Activated CD8-positive, alpha-beta memory T cell treated with anti-CD3 and anti-CD28 coated beads for 48 hours (primary cell): ENCODE measurements around the gene ZMYM2.
"Not testable (repeated sequence)": the region's sequence is repeated elsewhere in the genome, so short reads cannot be mapped to it uniquely, and the experiment has no call there.

ENCODE experiments used
- DNase-seq, 3 experiments: peaks; one replicate each; pipeline ENCODE4 v3.0.0-alpha.2; 2020; ENCODE audit warnings: low read depth in 2 of 3, low spot score in 2 of 3

The ZMYM2 gene

DNA sequence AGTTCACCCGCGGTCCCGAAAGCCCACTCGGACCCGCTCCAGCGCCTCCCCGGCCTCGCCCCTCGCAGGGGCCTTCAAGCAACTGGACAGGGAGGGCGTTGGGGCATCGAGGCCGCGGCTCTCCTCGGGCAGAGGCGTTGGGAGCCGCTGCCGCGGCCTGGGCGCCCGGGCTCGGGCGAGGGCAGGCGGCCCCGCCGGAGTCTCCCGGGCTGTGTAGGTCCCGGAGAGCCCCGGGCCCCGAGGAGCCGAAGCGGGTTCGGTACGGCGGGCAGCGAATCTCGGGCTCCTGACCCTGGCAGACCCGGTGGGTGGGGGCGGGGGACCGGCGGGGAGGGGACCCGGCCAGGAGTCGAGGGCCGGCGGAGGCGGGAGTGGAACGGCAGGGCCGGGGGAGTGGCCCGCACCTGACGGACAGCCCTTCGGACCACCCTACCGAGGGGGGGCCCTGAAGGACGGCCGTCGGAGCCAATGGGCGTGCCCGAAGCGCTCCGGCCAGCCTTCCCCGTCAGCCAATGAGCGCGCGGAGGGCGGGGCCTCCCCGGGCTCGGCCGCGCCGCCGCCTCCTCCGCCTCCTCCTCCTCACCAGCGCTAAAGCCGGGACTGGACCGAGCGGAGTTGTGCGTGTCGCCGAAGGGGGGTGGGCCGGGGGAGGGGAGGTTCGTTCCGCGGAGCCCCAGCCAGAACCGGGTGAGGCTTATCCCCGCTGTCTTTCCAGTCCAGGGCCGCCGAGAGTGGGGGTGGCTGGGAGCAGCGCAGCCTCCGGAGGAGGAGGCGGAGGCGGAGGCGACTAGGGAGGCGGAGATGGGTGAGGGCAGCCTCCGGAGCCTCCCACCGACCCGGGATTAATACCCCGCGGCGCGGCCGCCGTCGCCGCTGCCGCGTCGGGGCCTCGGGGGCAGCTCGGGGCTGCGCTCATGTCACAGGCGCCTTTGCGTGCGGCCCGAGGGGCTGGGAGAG lies at the start of gene ZMYM2:
Gene ZMYM2 (plus strand): TSS at position 573 of the 957 bp plus-strand sequence. CDS start 34,346 bp downstream, outside the sequence.
- DNase-seq: peak; percentile 91 to 98 (median 92)

- DNase-seq: no peak
Observed at GRCh38 chr13:19910336-19911072, 48.0 kb upstream of the ZMYM2 start.

DNA sequence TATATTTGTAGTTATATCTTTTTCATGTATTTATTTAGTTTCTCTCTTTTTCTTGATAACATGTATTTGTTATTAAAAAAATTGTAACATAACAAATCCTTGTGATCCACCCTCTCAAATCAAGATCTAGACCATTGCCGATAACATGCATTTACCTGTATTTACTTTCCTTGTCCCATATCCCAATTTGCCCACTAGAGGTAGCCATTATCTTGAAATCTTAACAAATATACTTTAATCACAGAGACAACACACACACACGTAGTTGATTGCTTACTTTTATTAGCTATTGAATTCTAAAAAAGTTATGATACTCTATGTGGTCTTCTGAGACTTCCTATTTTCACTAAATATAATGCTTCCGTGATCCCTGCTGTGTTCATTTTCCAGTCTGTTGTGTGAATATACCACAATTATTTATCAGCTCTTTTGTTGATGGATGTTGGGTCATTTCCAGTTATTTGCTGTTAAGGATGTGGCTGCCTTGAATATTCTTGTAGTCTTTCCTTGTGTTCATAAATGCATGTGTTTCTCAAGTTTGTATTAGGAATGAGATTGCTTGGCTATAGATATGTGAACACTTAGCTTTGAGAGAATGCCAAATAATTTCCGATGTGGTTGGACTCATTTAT lies 31.3 kb upstream of the ZMYM2 start:
- DNase-seq: no peak

DNA sequence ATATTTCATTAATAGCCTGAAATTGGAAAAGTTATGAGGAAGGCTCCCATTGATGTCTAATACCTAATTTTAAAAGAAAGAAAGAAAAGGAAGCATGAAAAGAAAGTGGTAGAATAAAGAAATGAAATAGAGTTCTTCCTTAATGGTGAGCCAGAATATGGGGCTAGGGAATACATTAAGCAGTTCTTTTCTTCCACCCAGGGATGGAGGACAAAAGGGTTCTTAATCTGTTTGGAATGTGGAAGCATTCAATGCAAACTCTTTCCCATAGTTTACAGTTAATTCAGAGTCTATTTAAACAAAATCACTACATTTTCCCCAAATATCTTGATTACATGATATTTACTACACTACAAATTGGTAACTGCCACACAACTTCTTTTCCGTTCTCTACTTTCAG lies 18.4 kb upstream of the ZMYM2 start:
- DNase-seq: no peak

- no peak for DNase-seq
Observed at GRCh38 chr13:19950374-19950773, 8.2 kb upstream of the ZMYM2 start.

DNA sequence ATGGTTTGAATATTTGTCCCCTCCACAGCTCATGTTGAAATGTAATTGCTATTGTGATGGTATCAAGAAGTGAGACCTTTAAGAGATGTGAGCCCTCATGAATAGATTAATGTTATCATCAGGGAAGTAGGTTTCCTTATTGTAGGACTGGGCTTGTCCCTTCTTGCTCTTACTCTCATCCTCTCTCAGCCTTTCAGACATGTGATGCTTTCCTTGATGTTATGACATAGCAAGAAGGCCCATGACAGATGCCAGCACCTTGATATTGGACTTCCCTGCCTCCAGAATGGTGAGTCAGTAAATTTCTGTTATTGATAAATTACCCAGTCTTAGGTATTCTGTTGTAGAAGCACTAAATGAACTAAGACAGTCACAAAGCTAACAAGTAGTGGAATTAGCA lies 5.7 kb upstream of the ZMYM2 start:
- no peak for DNase-seq

DNA sequence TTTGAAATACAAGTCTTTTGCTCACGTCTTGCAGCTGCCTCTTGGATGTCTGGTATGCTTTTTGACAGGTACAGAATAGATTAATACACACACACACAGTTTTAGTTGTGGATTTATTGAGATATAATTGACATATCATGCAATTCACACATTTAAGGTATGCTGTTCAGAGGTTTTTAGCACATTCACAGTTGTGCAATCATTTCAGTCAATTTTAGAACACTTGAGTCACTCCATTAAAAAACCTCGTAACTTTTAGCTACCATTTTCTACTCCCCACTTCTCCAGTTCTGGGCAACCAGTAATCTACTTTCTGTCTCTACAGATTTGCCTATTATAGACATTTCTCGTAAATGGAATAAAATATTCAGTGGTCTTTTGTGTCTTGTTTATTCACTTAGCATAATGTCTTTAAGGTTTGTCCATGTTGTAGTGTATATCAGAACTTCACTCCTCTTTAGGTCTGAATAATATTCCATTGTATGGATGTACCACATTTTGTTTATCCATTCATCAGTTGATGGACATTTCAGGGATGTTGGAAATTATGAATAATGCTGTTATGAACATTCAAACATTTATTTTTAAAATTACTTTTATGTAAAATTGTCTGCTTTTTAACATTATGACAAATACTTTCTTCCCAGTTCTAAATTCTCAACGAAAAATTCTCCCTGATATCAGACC lies 2.5 kb upstream of the ZMYM2 start:
- DNase-seq: no peak

- peak; percentile 45 to 66 (median 58) for DNase-seq
Observed at GRCh38 chr13:19957320-19958154, 990 bp upstream of the ZMYM2 start.

GRCh38 chr13:19959141-19959830 lies 759 bp downstream of the ZMYM2 start:
- DNase-seq: peak; percentile 43 to 48 (median 46)

DNA sequence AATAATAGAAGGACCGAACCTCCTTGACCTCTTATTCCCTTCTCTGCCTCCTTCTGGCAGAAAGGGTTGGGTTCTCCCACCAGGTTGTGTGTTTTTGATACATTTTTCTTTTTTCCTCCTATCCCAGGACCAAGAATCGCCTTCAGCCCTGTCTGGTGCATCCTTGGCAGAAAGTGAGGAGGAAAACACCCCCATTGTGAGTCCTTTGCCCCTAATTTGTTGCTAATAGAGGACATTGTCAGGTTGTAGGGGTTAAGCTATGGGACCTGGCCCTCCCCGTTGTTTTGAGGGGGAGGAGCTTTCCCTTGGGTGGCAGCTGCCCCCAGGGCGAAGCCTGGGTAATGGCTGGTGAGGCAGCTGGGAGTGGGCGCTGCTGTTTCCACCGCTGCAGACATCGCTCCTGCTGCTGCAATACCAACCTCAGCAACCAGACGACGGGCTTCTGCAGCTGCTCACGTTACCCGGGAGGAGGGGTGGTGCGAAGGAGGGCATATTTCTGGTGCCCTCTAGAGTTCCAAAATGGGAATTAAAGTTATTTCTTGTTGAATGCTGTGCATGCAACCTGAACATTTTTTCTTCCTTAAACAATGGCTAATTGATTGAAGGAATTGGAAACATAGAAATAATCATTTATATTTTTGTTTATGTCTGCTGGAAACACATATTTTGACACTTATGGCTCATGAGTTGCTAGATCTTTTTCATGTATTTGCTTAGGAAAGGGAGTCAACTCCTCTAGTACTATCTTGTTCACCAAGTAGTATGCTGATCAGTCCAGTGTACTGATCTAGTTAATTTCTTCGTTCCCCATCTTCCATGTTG lies 1.5 kb downstream of the ZMYM2 start:
- peak; percentile 41 to 68 (median 63) for DNase-seq

GRCh38 chr13:19960653-19960976 lies 2.1 kb downstream of the ZMYM2 start:
- no peak for DNase-seq

DNA sequence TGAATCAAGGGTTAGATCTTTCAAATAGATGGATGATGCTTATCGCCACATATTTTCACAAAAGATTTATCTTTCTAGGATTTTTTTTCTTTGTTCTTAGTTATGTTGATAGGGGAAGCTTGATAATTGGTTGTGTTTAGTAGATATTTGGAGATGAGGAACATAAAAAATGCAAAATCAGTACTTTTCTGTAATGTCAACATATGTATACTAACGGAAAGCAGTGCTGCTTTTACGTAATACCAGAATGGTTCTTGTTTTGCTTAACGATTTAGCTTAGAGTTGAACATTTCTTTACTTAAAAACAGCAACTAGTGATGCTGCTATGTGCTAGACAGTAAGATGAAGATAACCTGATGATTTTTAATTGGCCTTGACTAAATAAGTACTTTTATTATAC lies 3.0 kb downstream of the ZMYM2 start:
- DNase-seq: no peak

- DNase-seq: no peak
Observed at GRCh38 chr13:19961924-19962323, 3.4 kb downstream of the ZMYM2 start.

DNA sequence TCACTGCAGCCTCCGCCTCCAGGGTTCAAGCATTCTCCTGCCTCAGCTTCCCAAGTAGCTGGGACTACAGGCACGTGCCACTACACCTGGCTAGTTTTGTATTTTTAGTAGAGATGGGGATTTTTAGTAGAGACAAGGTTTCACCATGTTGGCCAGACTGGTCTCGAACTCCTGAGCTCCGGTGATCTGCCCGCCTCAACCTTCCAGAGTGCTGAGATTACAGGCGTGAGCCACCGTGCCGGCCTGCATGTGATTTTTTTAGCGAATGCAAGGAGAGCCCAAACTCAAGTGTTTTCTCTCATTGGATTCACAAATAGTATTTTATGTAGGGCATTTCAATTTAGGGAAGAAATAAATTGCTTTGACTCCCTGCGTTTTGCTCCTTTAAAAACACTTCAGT lies 4.4 kb downstream of the ZMYM2 start:
- no peak for DNase-seq

DNA sequence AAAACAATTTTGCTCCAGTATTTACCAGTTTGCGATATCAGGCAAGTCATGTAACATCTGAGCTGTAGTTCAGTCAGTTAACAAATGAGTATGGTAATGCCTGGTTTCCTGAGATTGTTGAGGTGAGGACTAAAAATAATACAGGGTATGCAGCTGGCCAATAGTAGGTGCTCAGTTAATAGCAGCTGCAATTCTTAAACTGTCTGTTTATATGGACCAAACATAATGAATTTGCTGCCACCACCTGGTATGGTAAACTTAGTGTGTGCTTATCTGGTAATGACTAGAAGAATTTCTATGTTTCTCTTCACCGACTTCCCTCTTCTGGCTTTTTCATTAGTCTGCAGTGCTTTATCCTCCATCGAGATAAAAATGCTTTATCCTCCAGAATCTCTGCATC lies 9.1 kb downstream of the ZMYM2 start:
- no peak for DNase-seq

- not testable (repeated sequence) for DNase-seq
Observed at GRCh38 chr13:19974498-19975009, 16.0 kb downstream of the ZMYM2 start.

DNA sequence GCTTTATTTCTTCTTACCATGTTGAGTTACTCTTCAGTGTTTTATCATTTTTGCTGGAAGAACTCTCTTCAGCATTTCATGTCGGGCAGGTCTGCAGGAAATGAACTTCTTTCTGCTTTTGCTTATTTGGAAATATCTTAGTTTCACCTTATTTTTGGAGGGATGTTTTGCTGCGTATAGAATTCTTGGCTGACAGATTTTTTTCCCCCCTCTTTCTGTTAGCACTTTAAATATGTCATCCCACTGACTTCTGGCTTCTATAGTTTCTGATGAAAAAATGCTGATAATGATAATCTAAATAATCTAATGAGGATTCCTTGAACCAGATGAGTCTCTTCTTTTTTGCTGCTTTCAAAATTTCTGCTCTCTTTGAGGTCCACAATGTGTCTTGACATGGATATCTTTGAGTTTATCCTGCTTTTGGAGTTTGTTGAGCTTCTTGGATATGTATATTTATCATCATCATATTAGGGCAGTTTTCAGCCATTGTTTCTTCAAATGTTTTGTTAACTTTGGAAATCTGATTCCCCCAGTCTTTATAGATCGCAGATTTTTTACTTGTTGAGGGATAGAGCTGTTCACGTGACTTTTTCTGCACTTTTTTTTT lies 20.4 kb downstream of the ZMYM2 start:
- DNase-seq: no peak

- no peak for DNase-seq
Observed at GRCh38 chr13:19981685-19982238, 23.2 kb downstream of the ZMYM2 start.
